K562 (cell line): ENCODE data around the gene LYPLA2. TPM values are rescaled to one million over a fixed set of nuclear protein-coding genes. Genes with fewer than 3 reads are reported as not detected.

Source experiments
- CHD1 ChIP-seq: fragments of 200-600 bp; sonication (generic); IDR thresholded peaks from one replicate; pipeline ENCODE4 v1.6.1; 2012; ENCODE audit warnings: mild to moderate bottlenecking, moderate library complexity, low read length, inconsistent platforms
- CHD2 ChIP-seq: IDR thresholded peaks from 2 replicates; pipeline ENCODE4 v1.6.1; 2011; ENCODE audit warnings: low read depth, low read length
- CHD7 ChIP-seq: fragments of 200-600 bp; sonication (generic); IDR thresholded peaks from one replicate; pipeline ENCODE4 v1.6.1; 2012; ENCODE audit warnings: mild to moderate bottlenecking, low read depth, low read length, inconsistent platforms
- ILK ChIP-seq: fragments of 450-650 bp; IDR thresholded peaks from 2 replicates; pipeline ENCODE4 v1.6.1; 2016; ENCODE audit warnings: missing genetic modification characterization, low read depth, mild to moderate bottlenecking, missing compliant biosample characterization, moderate library complexity, borderline replicate concordance
- NCOA1 ChIP-seq: fragments of 450-650 bp; IDR thresholded peaks from 2 replicates; pipeline ENCODE4 v1.6.1; 2016; ENCODE audit warnings: low read depth
- RBM15 ChIP-seq: fragments of 200-400 bp; formaldehyde crosslinking; IDR thresholded peaks from 2 replicates; pipeline ENCODE4 v1.6.1; 2018; ENCODE audit warnings: mild to moderate bottlenecking, low read length, moderate library complexity; ENCODE audit not compliant: insufficient read depth
- RBM22 ChIP-seq: fragments of 200-400 bp; formaldehyde crosslinking; IDR thresholded peaks from 2 replicates; pipeline ENCODE4 v1.6.1; 2018; ENCODE audit warnings: low read length, low read depth; ENCODE audit not compliant: poor library complexity, severe bottlenecking
- ZFP36 ChIP-seq: fragments of 150-350 bp; IDR thresholded peaks from 2 replicates; pipeline ENCODE4 v1.6.1; 2018; ENCODE audit warnings: low read length, low read depth; ENCODE audit not compliant: partially characterized antibody
- ZNF24 ChIP-seq: fragments of 450-650 bp; IDR thresholded peaks from 2 replicates; pipeline ENCODE4 v1.6.1; 2016
- polyA plus RNA-seq, 8 experiments: library from polyadenylated mRNA; depleted of rRNA in 4 of 8; stranded (reverse) in 5 of 8; unstranded in 3 of 8; fragments of >200 nt; fragmentation: Nextera tagmentation in 2 of 8; fragmentation: Illumina TruSeq in 1 of 8; extraction: Ambion mirVana in 2 of 8; extraction: Trizol in 1 of 8; gene quantifications; 2 replicates each; pipeline versions ENCODE4 v1.2.1 to v1.2.3, GENCODE V29; 2011 to 2014; ENCODE audit warnings: inconsistent platforms in 1 of 8, missing spikeins in 1 of 8
- total RNA-seq, 7 experiments: library from RNA; depleted of rRNA in 6 of 7; stranded (reverse); fragments of >200 nt in 6 of 7; fragmentation: Illumina TruSeq in 2 of 7; extraction: Trizol in 2 of 7; gene quantifications; 2 replicates each; pipeline versions ENCODE4 v1.2.1 to v1.2.3, GENCODE V29; 2011 to 2021; ENCODE audit warnings: low replicate concordance in 1 of 7
- TF ChIP-seq, protein P1 (sequence below), 2 experiments: IDR thresholded peaks; 2 replicates each; pipeline ENCODE4 v1.6.1; 2011; ENCODE audit warnings: borderline replicate concordance in 1 of 2, control low read depth in 1 of 2, low read depth in 1 of 2, low read length in 1 of 2, mild to moderate bottlenecking in 1 of 2, mixed read lengths in 1 of 2, moderate library complexity in 1 of 2; ENCODE audit not compliant: insufficient read depth in 1 of 2, insufficient read length in 1 of 2, poor library complexity in 1 of 2, severe bottlenecking in 1 of 2; ENCODE audit errors: extremely low read depth in 1 of 2
- TF ChIP-seq, protein P2 (sequence below): fragments of 250-450 bp; sonication (Bioruptor Pico); IDR thresholded peaks from 2 replicates; pipeline ENCODE4 v1.4.0; 2020; ENCODE audit warnings: mild to moderate bottlenecking, moderate library complexity, borderline replicate concordance

Gene LYPLA2
- total and polyA plus RNA-seq, 9 of the 15 experiments (the other 6 are each of a cell fraction or from before 2014, with no cell fraction given) = 3.9 to 128 (median 60.1) TPM

- TF ChIP-seq CHD2 (no peak), ZFP36 (no peak), ZNF24 (no peak), RBM22 (peak; percentile 77), CHD1 (peak; percentile 8), ILK (tag) (no peak), NCOA1 (no peak), RBM15 (no peak), CHD7 (no peak)
- TF ChIP-seq, protein P1, sequence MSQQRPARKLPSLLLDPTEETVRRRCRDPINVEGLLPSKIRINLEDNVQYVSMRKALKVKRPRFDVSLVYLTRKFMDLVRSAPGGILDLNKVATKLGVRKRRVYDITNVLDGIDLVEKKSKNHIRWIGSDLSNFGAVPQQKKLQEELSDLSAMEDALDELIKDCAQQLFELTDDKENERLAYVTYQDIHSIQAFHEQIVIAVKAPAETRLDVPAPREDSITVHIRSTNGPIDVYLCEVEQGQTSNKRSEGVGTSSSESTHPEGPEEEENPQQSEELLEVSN (IDR thresholded peaks at IDR 0.05; ENCODE audit: borderline replicate concordance in 1 of 2, extremely low read depth in 1 of 2, insufficient read depth in 1 of 2, insufficient read length in 1 of 2, low read depth in 1 of 2, low read length in 1 of 2, poor library complexity in 1 of 2, severe bottlenecking in 1 of 2) = peak; percentile 42 to 87
- TF ChIP-seq, protein P2, sequence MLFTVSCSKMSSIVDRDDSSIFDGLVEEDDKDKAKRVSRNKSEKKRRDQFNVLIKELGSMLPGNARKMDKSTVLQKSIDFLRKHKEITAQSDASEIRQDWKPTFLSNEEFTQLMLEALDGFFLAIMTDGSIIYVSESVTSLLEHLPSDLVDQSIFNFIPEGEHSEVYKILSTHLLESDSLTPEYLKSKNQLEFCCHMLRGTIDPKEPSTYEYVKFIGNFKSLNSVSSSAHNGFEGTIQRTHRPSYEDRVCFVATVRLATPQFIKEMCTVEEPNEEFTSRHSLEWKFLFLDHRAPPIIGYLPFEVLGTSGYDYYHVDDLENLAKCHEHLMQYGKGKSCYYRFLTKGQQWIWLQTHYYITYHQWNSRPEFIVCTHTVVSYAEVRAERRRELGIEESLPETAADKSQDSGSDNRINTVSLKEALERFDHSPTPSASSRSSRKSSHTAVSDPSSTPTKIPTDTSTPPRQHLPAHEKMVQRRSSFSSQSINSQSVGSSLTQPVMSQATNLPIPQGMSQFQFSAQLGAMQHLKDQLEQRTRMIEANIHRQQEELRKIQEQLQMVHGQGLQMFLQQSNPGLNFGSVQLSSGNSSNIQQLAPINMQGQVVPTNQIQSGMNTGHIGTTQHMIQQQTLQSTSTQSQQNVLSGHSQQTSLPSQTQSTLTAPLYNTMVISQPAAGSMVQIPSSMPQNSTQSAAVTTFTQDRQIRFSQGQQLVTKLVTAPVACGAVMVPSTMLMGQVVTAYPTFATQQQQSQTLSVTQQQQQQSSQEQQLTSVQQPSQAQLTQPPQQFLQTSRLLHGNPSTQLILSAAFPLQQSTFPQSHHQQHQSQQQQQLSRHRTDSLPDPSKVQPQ = no peak
Measured at GRCh38 chr1:23743287-23744152, 47.4 kb upstream of the LYPLA2 start, which contains the start of gene ELOA (continued).
